Neural cell (in vitro differentiated cells): ENCODE results near the gene TBKBP1. TPM values are rescaled to one million over a fixed set of nuclear protein-coding genes. Genes with fewer than 3 reads are reported as not detected.

Experiments
- H2AFZ ChIP-seq: fragments of 200-600, 300-800 bp; sonication (generic), shearing (Covaris generic); 2 replicates; pipeline ENCODE4 v1.6.0; 2014; ENCODE audit warnings: low read depth, mild to moderate bottlenecking, antibody characterized with exemption, low read length, moderate library complexity
- H3F3A ChIP-seq: fragments of 200-600 bp; shearing (Covaris generic); 2 replicates; pipeline ENCODE4 v1.6.1; 2016; ENCODE audit warnings: mild to moderate bottlenecking, moderate library complexity, mixed read lengths, antibody characterized with exemption, low read length; ENCODE audit not compliant: insufficient read depth, poor library complexity, severe bottlenecking
- H3K27ac ChIP-seq: fragments of 200-600, 300-800 bp; sonication (generic), shearing (Covaris generic); 2 replicates; pipeline ENCODE4 v1.5.1; 2014; ENCODE audit warnings: mild to moderate bottlenecking, low read length, moderate library complexity
- H3K27me3 ChIP-seq: fragments of 300-800, 200-600 bp; sonication (generic), shearing (Covaris generic); 2 replicates; pipeline ENCODE4 v1.6.0; 2014; ENCODE audit warnings: mild to moderate bottlenecking, low read depth, low read length, moderate library complexity; ENCODE audit not compliant: insufficient read depth
- H3K36me3 ChIP-seq: fragments of 300-800, 200-600 bp; sonication (generic), shearing (Covaris generic); 2 replicates; pipeline ENCODE4 v1.5.1; 2014; ENCODE audit warnings: mild to moderate bottlenecking, antibody characterized with exemption, low read length, moderate library complexity; ENCODE audit not compliant: insufficient read depth
- H3K4me2 ChIP-seq: fragments of 300-800, 200-600 bp; sonication (generic), shearing (Covaris generic); 2 replicates; pipeline ENCODE4 v1.6.0; 2014; ENCODE audit warnings: mild to moderate bottlenecking, low read length
- H3K4me3 ChIP-seq: fragments of 300-800, 200-600 bp; sonication (generic), shearing (Covaris generic); 2 replicates; pipeline ENCODE4 v1.5.1; 2014; ENCODE audit warnings: mild to moderate bottlenecking, low read length, moderate library complexity
- H3K79me2 ChIP-seq: fragments of 200-600 bp; shearing (Covaris generic); replicated peaks from 2 replicates; pipeline ENCODE4 v1.6.0; 2014; ENCODE audit warnings: mild to moderate bottlenecking, low read length, moderate library complexity; ENCODE audit not compliant: insufficient read depth
- H3K9ac ChIP-seq: fragments of 300-800, 200-600 bp; sonication (generic), shearing (Covaris generic); 2 replicates; pipeline ENCODE4 v1.6.1; 2016; ENCODE audit warnings: mild to moderate bottlenecking, low read length, mixed read lengths
- H3K9me2 ChIP-seq: fragments of 200-600 bp; shearing (Covaris generic); 2 replicates; pipeline ENCODE4 v1.6.1; 2016; ENCODE audit warnings: mild to moderate bottlenecking, low read length, mixed read lengths; ENCODE audit not compliant: insufficient read depth
- H3K9me3 ChIP-seq: fragments of 200-600, 300-800 bp; sonication (generic), shearing (Covaris generic); 2 replicates; pipeline ENCODE4 v1.6.1; 2016; ENCODE audit warnings: mild to moderate bottlenecking, mixed run types, low read length, moderate library complexity, mixed read lengths
- H4K20me1 ChIP-seq: fragments of 200-600 bp; shearing (Covaris generic); 2 replicates; pipeline ENCODE4 v1.6.1; 2016; ENCODE audit warnings: mild to moderate bottlenecking, mixed run types; ENCODE audit not compliant: insufficient read depth
- CTCF ChIP-seq: fragments of 450-650 bp; IDR thresholded peaks from 2 replicates; pipeline ENCODE4 v1.5.1; 2014; ENCODE audit warnings: antibody characterized with exemption, mild to moderate bottlenecking, moderate library complexity; ENCODE audit not compliant: poor library complexity, severe bottlenecking
- EP300 ChIP-seq: fragments of 450-650 bp; conservative IDR thresholded peaks from 2 replicates; pipeline ENCODE4 v1.6.1; 2014; ENCODE audit warnings: antibody characterized with exemption, mild to moderate bottlenecking, moderate library complexity; ENCODE audit not compliant: poor library complexity, severe bottlenecking
- EZH2 ChIP-seq: fragments of 200-600, 300-800 bp; shearing (Covaris generic), sonication (generic); IDR thresholded peaks from 2 replicates; pipeline ENCODE4 v1.6.1; 2014; ENCODE audit warnings: antibody characterized with exemption, low read length, borderline replicate concordance, mild to moderate bottlenecking; ENCODE audit not compliant: insufficient read depth, poor library complexity, severe bottlenecking
- MXI1 ChIP-seq: fragments of 450-650 bp; conservative IDR thresholded peaks from 2 replicates; pipeline ENCODE4 v1.6.1; 2014; ENCODE audit warnings: antibody characterized with exemption, mild to moderate bottlenecking; ENCODE audit not compliant: poor library complexity, severe bottlenecking
- POLR2AphosphoS5 ChIP-seq: IDR thresholded peaks from 2 replicates; pipeline ENCODE4 v1.6.1; 2012
- RAD21 ChIP-seq: fragments of 450-650 bp; conservative IDR thresholded peaks from 2 replicates; pipeline ENCODE4 v1.6.1; 2014; ENCODE audit warnings: antibody characterized with exemption, mild to moderate bottlenecking, moderate library complexity
- REST ChIP-seq: IDR thresholded peaks from 2 replicates; pipeline ENCODE4 v1.6.1; 2012; ENCODE audit warnings: borderline replicate concordance
- SMC3 ChIP-seq: fragments of 450-650 bp; conservative IDR thresholded peaks from 2 replicates; pipeline ENCODE4 v1.6.1; 2014; ENCODE audit warnings: antibody characterized with exemption, mild to moderate bottlenecking, moderate library complexity; ENCODE audit not compliant: poor library complexity
- TAF1 ChIP-seq: IDR thresholded peaks from 2 replicates; pipeline ENCODE4 v1.6.1; 2012; ENCODE audit warnings: low read depth
- polyA plus RNA-seq: library from polyadenylated mRNA; depleted of rRNA; stranded (reverse); fragments of >200 nt; gene quantifications from 2 replicates; pipeline ENCODE4 v1.2.3, GENCODE V29; 2014

Gene TBKBP1
- polyA plus RNA-seq, 1 donor from 2014 or later = 25.4 TPM

GRCh38 chr17:47735536-47736011 lies 41.6 kb downstream of the TBKBP1 start:
- H3K27ac ChIP-seq = no peak overlapping the region
- H3K27me3 ChIP-seq = peaks cover 64% of the 10 kb centered on the region
- no peak overlapping the region for H3K4me2 ChIP-seq
- no peaks in the 10 kb centered on the region for H3K79me2 ChIP-seq
- no peaks in the 10 kb centered on the region for H3K36me3 ChIP-seq
- H3K4me3 ChIP-seq = no peak overlapping the region
- H2AFZ ChIP-seq = no peak overlapping the region
- no peak for TF ChIP-seq SMC3
- no peak for TF ChIP-seq MXI1
- no peak for TF ChIP-seq EP300
- TF ChIP-seq CTCF = no peak
- TF ChIP-seq REST = no peak
- no peak for TF ChIP-seq EZH2
- no peak for TF ChIP-seq POLR2AphosphoS5
- TF ChIP-seq TAF1 = no peak
- TF ChIP-seq RAD21 = no peak
- no peaks in the 10 kb centered on the region for H3K9me3 ChIP-seq
- no peak overlapping the region for H3K9ac ChIP-seq
- H3F3A ChIP-seq = no peaks in the 10 kb centered on the region
- no peaks in the 10 kb centered on the region for H3K9me2 ChIP-seq
- no peaks in the 10 kb centered on the region for H4K20me1 ChIP-seq

DNA sequence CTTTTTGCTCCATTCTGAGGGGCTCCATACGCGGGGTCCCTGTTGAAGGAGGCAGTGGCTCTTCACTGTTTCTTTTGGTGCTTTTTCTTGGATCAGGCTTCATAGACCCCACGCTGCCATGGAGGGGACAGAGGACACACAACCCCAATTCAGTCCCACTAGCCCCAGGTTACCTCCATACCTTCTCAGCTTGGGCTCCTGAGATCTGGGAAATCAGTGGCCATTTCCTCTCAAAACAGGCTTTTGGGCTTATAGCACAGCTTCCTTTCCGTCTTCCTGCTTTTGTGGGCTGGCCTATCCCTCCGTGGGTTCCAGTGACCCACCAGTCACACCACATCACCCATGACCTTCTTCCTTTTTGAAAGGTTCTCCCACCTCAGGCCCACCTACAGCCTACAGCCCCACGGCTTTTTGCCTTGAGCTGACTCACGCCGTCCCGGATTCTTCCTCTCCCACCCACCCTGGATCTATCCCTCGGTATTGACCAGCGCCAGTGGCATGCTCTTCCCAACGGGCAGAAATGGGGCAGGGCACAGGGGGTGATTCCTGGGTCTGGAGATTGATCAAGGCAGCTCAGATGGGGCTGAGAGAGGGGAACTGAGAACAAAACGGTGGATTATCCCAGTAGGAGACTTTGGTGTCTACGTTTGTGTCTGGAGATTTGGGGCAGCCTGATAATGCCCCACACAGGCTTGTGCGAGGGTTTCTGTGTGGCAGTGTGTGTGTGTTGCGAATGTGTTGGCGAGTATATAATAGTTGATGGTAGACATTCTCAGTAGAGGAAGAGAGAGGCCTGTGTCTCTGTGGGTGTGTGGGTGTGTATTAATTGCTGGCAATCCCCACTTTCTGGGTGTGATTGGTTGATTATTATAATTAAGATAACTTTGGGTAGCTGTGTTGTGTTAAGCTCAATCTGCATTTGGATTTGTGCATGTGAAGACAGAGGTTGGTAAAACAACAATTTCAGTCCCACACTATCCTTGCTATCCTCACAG lies 42.8 kb downstream of the TBKBP1 start:
- TF ChIP-seq EP300 = no peak
- Histone ChIP-seq H4K20me1 (no peaks in the 10 kb centered on the region), H3K27ac (no peak overlapping the region), H3K27me3 (peaks cover 53% of the 10 kb centered on the region), H3F3A (no peaks in the 10 kb centered on the region), H2AFZ (no peak overlapping the region), H3K9me2 (no peaks in the 10 kb centered on the region), H3K9me3 (no peaks in the 10 kb centered on the region), H3K79me2 (no peaks in the 10 kb centered on the region), H3K4me2 (no peak overlapping the region), H3K9ac (no peak overlapping the region), H3K4me3 (no peak overlapping the region), H3K36me3 (no peaks in the 10 kb centered on the region)
